K562 (cell line): ENCODE data around the gene MVD. TPM values are rescaled to one million over a fixed set of nuclear protein-coding genes. Genes with fewer than 3 reads are reported as not detected.

Source experiments
- FOXK1 ChIP-seq: sonication (generic); formaldehyde crosslinking; IDR thresholded peaks from 2 replicates; pipeline ENCODE4 v1.8.0; 2022; ENCODE audit warnings: missing genetic modification reagents, mild to moderate bottlenecking, borderline replicate concordance
- HNRNPK ChIP-seq: fragments of 200-400 bp; formaldehyde crosslinking; IDR thresholded peaks from one replicate; pipeline ENCODE4 v1.6.1; 2018; ENCODE audit warnings: mild to moderate bottlenecking, low read depth, low read length; ENCODE audit not compliant: poor library complexity, severe bottlenecking
- MED1 ChIP-seq: sonication (generic); formaldehyde crosslinking; IDR thresholded peaks from 2 replicates; pipeline ENCODE4 v1.8.1; 2023; ENCODE audit warnings: missing genetic modification reagents, borderline replicate concordance
- NFIC ChIP-seq: fragments of 450-650 bp; IDR thresholded peaks from 2 replicates; pipeline ENCODE4 v1.6.1; 2017; ENCODE audit warnings: mild to moderate bottlenecking, inconsistent platforms
- polyA plus RNA-seq, 8 experiments: library from polyadenylated mRNA; depleted of rRNA in 4 of 8; stranded (reverse) in 5 of 8; unstranded in 3 of 8; fragments of >200 nt; fragmentation: Nextera tagmentation in 2 of 8; fragmentation: Illumina TruSeq in 1 of 8; extraction: Ambion mirVana in 2 of 8; extraction: Trizol in 1 of 8; gene quantifications; 2 replicates each; pipeline versions ENCODE4 v1.2.1 to v1.2.3, GENCODE V29; 2011 to 2014; ENCODE audit warnings: inconsistent platforms in 1 of 8, missing spikeins in 1 of 8
- total RNA-seq, 7 experiments: library from RNA; depleted of rRNA in 6 of 7; stranded (reverse); fragments of >200 nt in 6 of 7; fragmentation: Illumina TruSeq in 2 of 7; extraction: Trizol in 2 of 7; gene quantifications; 2 replicates each; pipeline versions ENCODE4 v1.2.1 to v1.2.3, GENCODE V29; 2011 to 2021; ENCODE audit warnings: low replicate concordance in 1 of 7
- TF ChIP-seq, protein P1 (sequence below): fragments of 250-450 bp; sonication (Bioruptor Pico); IDR thresholded peaks from 2 replicates; pipeline ENCODE4 v1.8.0; 2022; ENCODE audit warnings: inconsistent platforms
- TF ChIP-seq, protein P2 (sequence below): fragments of 250-450 bp; sonication (Bioruptor Pico); IDR thresholded peaks from 2 replicates; pipeline ENCODE4 v1.5.0; 2021
- TF ChIP-seq, protein P3 (sequence below): fragments of 250-450 bp; sonication (Bioruptor Pico); IDR thresholded peaks from 2 replicates; pipeline ENCODE4 v1.4.0; 2020; ENCODE audit warnings: mild to moderate bottlenecking
- TF ChIP-seq, protein P4 (sequence below): fragments of 450-650 bp; conservative IDR thresholded peaks from 2 replicates; pipeline ENCODE4 v1.6.1; 2016; ENCODE audit warnings: missing genetic modification characterization, low read depth, mild to moderate bottlenecking, control low read depth, missing compliant biosample characterization
- TF ChIP-seq, protein P5 (sequence below): fragments of 250-450 bp; sonication (Bioruptor Pico); IDR thresholded peaks from 2 replicates; pipeline ENCODE4 v1.5.0; 2022; ENCODE audit warnings: mild to moderate bottlenecking

Gene MVD
- total and polyA plus RNA-seq, 9 of the 15 experiments (the other 6 are each of a cell fraction or from before 2014, with no cell fraction given) = 12.2 to 141 (median 45.3) TPM

DNA sequence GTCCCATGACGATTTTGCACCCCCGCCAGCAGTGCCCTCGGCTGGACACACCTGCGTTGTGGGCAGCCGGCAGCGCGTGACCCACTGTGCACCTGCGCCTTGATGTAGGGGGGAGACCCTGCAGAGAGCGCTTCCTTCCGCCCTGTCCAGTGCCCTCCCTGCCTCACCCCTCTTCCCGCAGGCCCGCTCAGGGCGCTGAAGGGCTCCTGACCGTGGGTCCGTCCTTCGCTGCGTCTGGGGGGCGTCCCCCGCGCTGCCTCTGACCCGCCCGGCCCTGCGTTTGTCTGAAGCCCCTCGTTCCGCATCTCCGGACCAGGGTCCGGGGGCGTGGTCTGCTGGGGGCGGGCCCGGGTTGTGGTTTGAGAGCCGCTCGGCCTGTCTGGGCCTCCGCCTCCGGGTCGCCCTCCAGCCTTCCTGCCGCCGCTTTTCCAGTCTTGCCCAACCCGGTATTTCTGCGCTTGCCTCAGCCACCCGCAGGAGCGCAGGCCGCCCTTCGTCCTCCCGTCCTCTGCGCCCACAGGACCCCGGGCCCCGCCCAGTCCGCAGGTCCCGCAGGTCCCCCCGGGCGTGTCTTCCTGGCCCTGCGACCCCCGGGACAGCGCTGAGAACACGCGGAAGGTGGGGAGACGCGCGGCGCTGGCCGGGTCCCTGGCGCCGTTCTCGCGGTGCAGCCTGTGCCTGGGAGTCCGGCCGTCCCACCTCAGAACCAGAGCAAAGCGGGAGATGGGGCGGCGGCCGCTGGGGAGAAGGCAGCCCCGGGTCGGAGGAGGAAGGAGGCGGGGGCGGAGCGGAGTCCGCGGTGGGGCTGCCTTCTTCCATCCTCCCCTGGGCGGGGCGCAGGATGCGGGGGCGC, 28.5 kb downstream of the MVD start (continued):
- TF ChIP-seq, protein P1, sequence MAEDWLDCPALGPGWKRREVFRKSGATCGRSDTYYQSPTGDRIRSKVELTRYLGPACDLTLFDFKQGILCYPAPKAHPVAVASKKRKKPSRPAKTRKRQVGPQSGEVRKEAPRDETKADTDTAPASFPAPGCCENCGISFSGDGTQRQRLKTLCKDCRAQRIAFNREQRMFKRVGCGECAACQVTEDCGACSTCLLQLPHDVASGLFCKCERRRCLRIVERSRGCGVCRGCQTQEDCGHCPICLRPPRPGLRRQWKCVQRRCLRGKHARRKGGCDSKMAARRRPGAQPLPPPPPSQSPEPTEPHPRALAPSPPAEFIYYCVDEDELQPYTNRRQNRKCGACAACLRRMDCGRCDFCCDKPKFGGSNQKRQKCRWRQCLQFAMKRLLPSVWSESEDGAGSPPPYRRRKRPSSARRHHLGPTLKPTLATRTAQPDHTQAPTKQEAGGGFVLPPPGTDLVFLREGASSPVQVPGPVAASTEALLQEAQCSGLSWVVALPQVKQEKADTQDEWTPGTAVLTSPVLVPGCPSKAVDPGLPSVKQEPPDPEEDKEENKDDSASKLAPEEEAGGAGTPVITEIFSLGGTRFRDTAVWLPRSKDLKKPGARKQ (CRISPR knock-in tag) = no peak
- TF ChIP-seq, protein P2, sequence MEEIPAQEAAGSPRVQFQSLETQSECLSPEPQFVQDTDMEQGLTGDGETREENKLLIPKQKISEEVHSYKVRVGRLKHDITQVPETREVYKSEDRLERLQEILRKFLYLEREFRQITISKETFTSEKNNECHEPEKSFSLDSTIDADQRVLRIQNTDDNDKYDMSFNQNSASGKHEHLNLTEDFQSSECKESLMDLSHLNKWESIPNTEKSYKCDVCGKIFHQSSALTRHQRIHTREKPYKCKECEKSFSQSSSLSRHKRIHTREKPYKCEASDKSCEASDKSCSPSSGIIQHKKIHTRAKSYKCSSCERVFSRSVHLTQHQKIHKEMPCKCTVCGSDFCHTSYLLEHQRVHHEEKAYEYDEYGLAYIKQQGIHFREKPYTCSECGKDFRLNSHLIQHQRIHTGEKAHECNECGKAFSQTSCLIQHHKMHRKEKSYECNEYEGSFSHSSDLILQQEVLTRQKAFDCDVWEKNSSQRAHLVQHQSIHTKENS (CRISPR knock-in tag) = no peak
- TF ChIP-seq NFIC (no peak), MED1 (CRISPR knock-in tag) (no peak), FOXK1 (CRISPR knock-in tag) (no peak), HNRNPK (peak; percentile 8)
- TF ChIP-seq, protein P3, sequence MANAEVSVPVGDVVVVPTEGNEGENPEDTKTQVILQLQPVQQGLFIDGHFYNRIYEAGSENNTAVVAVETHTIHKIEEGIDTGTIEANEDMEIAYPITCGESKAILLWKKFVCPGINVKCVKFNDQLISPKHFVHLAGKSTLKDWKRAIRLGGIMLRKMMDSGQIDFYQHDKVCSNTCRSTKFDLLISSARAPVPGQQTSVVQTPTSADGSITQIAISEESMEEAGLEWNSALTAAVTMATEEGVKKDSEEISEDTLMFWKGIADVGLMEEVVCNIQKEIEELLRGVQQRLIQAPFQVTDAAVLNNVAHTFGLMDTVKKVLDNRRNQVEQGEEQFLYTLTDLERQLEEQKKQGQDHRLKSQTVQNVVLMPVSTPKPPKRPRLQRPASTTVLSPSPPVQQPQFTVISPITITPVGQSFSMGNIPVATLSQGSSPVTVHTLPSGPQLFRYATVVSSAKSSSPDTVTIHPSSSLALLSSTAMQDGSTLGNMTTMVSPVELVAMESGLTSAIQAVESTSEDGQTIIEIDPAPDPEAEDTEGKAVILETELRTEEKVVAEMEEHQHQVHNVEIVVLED = no peak
- TF ChIP-seq, protein P4, sequence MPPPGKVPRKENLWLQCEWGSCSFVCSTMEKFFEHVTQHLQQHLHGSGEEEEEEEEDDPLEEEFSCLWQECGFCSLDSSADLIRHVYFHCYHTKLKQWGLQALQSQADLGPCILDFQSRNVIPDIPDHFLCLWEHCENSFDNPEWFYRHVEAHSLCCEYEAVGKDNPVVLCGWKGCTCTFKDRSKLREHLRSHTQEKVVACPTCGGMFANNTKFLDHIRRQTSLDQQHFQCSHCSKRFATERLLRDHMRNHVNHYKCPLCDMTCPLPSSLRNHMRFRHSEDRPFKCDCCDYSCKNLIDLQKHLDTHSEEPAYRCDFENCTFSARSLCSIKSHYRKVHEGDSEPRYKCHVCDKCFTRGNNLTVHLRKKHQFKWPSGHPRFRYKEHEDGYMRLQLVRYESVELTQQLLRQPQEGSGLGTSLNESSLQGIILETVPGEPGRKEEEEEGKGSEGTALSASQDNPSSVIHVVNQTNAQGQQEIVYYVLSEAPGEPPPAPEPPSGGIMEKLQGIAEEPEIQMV (tag) = no peak
- TF ChIP-seq, protein P5, sequence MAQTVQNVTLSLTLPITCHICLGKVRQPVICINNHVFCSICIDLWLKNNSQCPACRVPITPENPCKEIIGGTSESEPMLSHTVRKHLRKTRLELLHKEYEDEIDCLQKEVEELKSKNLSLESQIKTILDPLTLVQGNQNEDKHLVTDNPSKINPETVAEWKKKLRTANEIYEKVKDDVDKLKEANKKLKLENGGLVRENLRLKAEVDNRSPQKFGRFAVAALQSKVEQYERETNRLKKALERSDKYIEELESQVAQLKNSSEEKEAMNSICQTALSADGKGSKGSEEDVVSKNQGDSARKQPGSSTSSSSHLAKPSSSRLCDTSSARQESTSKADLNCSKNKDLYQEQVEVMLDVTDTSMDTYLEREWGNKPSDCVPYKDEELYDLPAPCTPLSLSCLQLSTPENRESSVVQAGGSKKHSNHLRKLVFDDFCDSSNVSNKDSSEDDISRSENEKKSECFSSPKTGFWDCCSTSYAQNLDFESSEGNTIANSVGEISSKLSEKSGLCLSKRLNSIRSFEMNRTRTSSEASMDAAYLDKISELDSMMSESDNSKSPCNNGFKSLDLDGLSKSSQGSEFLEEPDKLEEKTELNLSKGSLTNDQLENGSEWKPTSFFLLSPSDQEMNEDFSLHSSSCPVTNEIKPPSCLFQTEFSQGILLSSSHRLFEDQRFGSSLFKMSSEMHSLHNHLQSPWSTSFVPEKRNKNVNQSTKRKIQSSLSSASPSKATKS (CRISPR knock-in tag) = no peak
